HG02973 (cell line): ENCODE results near the gene HDAC5.

Experiments used
- ATAC-seq: cut with Tn5 transposase; IDR thresholded peaks from one replicate; pipeline ENCODE4 v1.9.1; 2021; ENCODE audit warnings: moderate library complexity; ENCODE audit not compliant: unreplicated experiment

Gene HDAC5

DNA sequence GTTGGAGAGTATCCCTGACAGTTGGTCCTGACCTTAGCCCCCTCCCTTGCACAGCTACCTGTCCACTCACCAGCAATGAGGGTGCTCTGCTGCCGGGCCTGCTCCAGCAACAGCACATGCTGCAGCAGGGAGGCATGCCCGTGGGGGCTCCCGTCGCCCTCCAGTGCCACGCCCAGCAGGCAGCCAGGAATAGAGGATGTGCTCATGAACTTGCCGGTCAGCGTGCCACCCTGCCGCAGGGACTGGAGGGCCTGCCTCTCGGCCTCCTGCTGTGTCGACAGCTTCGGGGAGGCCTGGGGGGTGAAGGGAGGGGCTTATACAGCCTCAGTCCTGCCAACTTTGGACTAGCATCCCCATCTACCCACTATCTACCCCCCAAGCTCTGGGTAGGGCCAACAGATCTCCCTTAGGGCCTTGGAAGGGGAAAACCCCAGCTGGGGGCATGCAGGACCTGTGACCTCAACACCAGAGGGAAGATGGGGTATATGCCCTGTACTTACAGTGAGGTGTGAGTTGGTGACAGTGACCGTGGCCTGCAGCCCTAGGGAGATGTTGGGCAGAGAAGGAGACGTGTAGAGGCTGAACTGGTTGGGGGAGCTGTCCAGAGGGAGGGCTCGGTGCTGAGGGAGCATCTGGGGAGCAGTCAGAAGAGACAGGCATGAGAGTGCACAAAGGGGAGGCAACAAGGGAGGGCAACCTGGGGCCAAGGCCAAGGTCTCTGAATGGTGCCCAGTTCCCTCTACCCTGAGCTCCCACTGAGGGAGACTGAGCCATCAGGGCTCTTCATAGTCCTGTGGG lies 32.0 kb downstream of the HDAC5 start:
- no peak for ATAC-seq

DNA sequence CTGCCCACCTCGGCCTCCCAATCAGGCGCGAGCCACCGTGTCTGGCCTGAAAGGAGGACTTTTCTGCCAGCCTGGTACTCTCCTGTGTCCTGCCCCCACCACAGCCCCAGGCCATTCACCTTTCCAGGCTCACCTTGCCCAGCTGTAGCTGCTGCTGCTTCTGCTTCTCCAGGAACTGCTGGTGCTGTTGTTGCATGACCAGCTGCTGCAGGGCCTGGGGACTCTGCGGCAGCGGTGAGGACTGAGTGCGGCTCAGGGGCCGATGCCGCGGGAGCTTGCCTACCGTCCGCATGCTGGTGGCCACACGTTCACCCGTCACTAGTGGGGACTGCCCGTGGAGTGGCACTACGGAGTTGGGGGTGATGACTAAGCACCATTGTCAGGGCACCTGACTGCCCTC lies 35.2 kb downstream of the HDAC5 start:
- ATAC-seq = no peak

DNA sequence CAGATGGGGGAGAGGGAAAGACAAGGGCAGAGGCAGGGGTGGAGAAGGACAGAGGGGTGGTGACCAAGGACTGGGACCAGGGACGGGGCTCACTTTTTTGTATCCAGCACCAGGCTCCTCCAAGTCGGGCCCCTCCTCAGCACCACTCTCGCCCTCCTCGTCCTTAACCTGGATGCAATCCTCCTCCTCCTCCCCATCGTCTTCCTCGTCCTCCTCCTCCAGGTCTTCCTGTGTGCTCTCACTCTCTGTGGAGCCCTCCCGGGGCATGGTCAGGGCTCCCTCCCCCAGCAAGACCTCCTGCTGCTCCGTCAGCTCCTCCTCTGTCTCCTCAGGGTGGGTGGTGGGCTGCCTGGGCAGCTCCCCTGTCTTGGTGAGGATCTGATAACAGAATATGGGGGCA lies 36.1 kb downstream of the HDAC5 start:
- ATAC-seq = no peak

DNA sequence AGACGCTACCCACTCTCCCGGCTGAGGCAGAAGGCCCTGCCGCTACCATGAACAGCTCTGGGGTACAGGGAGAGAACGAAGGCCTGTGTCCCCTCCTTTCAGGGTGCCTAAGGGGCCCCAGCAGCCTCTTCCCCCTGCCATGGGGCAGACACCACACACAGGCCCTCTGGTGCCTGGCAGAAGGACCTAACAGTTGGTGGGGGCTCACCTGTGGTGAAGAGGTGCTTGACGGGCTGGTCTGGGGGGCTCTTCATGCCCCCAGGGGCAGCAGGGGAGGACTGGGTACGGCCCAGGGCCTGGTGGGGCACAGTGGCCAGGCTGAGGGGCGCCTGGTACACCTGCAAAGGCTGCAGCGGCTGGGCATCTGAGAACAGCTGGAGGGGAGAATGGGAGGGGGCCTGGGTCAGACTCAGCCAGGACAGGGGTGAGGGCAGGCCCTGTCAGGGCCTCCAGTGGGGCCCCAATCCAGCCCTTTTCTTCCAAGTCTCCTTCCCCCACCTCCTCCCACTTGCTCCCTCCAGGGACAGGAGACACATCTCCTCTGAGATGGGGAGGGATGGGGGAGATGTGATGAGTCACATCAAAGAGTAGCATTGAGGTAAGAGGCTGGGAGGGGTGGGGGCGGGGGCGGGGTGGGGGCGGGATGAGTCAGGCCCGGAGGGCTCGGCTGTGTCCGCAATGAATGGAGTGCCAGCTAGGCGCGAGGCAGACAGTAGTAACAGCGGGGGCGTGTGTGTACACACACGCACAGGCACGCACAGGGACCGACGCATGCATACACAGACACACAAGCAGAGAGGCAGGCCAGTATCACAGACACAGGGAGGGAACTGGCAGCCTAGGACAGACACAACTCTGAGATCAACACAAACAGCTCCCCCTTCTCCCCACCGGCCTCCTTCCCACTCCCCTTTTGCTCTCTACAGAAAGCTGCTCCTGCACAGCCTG lies 36.8 kb downstream of the HDAC5 start:
- no peak for ATAC-seq

DNA sequence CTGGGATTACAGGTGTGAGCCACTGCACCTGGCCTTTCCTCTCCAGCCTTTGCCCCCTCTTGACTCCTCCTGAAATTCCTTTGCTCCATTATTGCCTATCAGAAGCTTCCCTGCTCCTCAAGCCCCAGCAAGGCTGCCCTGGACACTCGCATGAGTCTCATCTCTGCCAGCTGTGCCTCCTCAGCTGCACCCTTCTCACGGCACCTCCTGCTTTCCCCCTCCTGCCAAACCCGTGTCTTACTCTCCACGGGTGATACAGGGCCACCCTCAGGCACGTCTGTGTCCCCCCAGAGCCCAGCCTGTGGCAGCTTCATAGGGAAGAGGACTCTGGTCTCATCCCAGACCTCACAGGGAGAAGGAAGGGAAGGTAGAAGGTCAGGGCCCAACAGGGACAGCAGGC lies 37.5 kb downstream of the HDAC5 start:
- ATAC-seq = no peak

DNA sequence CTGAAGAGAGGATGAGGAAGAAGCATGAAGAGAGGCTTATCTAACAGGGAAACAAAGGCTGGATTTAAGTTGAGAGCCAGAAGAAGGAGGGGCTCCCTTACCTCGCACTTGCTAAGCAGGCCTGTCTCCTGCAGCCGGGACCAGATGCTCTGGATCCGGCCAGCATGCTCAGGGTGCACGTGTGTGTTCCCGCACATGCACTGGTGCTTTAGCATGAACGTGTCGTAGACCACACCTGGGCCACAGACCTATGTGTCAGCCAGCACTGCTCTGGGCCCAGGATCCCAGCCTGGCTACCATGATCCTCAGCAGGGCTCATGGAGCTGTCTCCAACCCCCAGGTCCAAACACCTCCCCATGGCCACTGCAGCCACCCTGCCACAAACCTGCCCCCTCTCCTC lies 38.5 kb downstream of the HDAC5 start:
- ATAC-seq = no peak

DNA sequence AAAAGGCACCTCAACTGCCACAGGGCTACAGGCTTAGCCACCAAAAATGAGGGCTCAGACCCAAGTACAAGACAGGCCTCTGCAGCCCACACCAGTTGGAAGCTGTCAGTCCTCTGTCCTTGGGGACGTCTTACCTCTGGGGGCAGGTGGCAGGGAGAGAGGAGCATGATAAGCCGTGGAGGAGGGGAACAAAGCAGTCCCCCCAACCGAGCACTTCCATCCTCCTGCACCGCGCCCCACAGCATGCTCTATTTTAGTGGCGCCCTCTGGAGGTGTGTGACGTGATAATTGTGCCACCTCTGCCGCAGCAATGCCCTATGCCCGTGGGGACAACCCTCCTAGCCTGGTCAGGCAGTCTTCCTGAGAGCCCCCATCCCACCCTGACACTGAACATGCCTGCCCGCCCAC lies 39.3 kb downstream of the HDAC5 start:
- ATAC-seq = no peak

DNA sequence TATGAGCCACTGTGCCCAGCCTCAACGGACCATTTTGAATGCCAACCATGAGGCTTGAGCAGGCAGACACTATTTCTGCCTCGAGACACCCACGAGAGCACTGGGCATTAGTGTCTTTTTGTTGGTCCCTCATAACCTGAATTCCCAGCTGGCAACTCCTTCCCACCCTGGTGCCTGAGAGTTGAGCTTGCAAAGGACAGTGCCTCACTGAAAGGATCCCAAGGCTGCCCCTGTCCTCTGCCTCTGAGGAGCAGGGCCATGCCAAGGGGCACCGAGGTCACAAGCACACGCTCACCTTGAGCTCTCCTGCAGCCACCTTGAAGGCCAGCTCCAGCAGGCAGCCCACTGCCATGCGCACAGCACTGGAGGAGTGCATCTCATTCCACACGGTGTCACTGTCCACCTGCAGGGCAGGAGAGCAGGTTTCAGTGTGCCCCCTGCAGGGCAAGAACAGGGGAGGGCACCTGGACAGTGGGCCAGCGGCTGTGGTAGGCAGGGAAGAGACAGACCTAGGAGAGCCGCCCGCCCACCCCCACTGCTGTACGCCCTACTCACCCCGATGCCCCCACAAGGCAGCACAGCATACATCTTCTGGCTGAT lies 40.1 kb downstream of the HDAC5 start:
- ATAC-seq = no peak

DNA sequence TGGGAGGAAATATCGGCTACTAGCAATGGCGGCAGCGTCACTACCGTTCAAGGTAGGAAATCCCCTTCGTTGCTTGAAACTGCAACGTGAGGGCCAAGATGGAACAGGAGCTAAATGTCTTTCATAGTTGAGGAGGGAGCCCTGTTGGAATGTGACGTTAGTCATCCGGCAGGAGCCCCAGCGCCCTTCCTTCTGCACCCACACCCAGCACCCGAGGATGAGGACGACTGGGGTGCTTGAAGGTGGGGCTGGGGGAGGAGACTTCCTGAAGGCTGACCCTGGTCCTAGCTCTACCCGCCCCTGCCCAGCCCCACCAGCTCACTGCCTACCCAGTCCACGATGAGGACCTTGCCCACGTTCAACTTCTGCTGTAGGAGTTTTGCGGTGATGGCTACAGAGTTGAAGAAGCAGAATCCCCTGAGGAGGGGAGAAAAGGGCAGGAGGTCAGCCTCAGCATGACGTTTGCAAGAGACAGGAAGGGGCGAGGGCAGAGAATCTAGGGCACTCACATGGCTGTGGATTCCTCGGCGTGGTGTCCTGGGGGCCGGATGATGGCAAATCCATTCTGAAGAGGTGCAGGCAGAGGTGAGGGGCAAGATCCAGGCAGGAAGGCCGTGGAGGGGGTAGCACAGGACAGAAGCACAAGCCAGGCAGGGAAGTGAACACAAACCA lies 41.0 kb downstream of the HDAC5 start:
- ATAC-seq = no peak

DNA sequence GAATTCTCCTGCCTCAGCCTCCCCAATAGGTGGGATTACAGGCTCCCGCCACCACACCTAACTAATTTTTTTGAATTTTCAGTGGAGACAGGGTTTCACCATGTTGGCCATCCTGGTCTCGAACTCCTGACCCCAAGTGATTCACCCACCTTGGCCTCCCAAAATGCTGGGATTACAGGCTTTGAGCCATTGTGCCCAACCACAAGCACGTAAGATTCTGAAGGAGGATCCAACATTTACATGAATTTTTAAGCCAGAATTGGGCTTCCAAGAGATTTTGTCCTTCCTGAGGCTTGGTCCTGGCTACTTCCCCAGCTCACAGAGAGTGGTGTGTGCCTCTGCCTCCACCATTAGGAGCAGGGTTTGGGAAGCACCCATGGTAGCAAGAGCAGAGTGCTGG lies 41.8 kb downstream of the HDAC5 start:
- no peak for ATAC-seq

DNA sequence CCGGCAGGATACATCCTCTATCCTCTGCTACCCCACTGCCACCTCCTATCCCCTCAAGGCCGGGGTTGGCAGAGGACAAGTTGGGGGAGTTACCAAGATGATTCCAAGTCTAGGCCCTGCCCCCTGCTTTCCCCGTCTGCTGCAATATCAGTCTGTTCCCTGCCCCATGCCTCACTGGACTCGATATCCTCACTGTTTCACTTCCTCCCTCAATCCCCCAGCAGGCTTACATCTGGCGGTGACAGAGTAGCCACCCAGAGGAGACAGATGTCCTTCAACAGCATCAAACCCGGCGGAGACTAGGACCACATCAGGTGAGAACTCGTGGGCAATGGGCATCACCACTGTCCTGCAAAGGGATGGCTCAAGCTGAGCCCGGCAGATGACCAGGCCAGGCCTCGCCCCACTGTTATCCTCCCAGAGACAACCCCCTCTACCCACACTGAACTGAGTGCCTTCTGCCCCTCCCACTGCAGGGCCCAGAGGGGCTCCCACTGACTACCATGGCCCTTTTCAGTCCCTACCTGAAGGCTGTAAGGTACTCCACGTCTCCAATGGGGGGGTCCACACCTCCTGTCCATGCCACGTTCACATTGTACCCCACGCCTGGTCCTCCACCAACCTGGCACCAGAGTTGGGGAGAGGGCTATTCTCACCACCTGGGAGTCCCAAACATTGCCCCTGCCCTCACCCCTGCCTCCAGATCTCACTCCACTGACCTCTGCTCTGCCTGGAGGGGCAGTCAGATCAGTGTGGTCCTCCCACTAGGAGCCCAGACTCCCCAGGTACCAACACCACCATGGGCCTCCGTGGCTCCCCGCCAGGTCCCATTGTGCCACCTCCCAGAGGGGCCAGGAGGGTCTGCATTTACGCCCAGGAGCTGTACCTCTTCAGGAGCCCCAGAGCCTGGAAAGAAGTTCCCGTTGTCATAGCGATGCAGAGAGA lies 43.3 kb downstream of the HDAC5 start:
- ATAC-seq = no peak

DNA sequence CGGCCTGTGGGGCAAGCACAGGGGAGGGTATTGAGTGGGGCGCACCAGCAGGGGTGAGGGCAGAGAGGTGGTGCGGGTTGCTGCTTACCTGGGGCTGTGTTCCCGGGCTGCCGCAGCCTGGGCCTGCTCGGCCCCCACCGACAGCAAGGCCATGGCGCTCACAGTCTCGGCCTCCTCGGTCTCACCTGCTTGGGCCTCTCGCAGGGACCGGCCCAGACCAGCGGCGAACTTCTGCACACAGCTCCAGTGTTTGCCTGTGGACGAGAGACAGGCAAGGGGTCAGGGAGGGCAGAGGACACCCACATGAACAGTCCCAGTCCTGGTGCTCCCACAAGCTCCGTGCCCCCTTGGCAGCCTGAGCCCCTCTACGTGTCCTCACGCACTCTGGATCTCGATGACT lies 45.0 kb downstream of the HDAC5 start:
- no peak for ATAC-seq

DNA sequence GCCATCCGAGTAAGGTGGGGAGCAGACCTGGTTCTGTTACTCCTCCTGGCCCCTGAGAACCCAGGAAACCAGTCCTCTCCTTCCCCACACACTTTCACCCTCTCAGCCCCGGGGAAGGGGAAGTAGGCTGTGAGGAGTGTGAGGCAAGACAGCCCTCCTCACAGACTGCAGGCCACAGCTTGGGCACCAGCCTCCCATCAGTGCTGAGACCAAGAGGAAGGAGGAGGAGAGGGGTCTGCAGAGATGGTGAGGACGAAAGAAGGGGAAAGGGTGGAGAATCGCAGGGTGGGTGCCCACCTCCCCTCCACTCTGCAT lies 45.9 kb downstream of the HDAC5 start:
- no peak for ATAC-seq

DNA sequence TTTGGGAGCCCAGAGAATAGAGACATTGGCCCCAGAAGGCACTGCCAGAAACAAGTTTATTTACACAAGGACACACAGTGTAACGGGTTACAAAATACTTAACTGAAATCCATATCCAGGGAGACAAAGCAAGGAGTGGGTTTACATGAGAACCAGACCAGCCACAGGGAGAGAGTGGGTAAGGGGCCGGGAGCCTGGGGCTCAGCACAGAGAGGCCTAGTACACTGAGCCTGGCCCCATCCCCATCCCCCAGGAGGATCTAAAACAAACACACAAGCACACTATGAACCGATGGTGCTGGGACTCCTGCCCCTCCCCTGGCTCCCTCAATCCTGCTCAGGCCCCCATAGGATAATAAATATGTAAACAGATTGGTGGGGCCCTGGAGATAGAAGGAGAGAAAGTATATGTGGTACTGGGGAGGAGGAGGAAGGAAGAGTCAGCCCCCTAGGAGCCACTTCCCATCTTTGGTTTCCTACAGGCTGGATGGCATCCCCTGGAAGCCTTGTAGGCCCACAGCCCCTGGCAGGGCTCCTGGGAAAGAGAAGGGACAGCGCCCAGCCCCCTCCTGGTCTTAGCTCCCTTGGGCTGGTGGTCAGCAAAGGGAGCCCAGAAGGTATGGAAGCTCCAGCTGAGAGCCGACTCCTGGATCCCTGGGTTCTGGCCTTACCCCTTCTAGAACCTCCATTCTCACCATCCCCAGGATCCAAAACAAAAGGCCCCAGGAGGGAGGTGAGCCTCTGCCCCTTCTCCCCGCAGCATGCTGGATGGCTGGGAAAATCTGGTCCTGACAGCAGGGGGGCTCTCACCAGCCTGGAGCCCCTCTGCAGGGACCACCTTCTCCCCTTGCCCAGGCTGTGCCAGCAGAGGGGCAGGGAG lies 46.5 kb downstream of the HDAC5 start:
- no peak for ATAC-seq

DNA sequence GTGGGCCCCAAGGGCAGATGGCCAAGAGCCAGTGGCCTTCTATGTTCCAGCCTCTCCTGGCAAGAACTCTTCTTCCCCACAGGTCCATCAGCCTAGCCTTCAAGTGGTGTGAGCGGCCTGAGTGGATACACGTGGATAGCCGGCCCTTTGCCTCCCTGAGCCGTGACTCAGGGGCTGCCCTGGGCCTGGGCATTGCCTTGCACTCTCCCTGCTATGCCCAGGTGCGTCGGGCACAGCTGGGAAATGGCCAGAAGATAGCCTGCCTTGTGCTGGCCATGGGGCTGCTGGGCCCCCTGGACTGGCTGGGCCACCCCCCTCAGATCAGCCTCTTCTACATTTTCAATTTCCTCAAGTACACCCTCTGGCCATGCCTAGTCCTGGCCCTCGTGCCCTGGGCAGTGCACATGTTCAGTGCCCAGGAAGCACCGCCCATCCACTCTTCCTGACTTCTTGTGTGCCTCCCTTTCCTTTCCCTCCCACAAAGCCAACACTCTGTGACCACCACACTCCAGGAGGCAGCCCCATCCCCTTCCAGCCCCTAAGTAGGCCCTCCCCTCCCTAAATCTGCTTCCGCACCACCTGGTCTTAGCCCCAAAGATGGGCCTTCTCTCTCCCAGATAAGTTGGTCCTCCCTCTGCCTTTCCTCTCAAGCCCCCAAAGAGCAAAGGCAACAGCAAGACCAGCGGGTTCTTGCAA lies 47.7 kb downstream of the HDAC5 start:
- ATAC-seq = no peak

DNA sequence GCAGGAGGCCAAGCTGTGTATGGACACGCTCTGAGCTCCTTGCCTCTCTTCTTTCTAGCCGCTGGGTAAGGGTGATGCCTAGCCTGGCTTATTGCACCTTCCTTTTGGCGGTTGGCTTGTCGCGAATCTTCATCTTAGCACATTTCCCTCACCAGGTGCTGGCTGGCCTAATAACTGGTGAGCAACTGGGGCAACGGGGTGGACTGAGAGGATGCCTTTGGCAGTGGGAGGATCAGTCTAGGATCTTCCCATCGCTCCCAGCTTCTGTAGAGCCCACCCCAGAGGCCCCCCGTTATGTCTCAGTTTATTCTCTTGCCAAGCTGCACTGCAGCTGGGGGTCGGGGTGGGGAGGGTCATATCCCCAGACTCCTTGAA lies 48.5 kb downstream of the HDAC5 start:
- no peak for ATAC-seq

DNA sequence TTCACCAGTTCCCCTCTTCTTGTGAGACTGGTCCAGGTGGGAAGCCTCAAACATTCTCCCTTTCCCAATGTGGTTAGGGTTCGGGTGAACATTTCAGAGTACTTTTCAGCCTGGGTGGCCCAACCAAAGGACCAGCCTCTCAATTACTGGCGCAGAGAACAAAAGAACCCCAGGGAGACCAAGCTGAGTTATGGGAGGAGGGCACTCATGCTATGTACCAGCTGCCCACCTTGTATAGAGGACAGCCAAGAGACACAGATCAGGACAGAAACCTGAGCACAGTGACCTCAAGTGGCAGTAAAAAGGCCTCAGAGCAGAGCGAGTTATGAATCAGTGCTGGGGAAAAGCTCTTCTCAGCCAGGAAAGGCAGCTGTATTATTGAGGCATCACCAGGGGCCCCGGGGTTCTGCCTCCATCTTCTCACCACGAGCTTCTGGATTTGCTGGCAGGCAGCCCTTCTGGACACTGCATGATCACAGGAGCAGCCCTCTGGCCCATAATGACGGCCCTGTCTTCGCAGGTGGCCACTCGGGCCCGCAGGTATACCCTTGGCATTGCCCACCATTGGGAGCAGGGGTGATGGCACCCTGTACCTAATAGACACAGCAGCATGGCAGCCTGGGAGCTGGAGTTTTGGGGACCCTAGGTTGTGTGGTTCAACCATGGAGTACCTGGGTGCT lies 49.1 kb downstream of the HDAC5 start:
- no peak for ATAC-seq

DNA sequence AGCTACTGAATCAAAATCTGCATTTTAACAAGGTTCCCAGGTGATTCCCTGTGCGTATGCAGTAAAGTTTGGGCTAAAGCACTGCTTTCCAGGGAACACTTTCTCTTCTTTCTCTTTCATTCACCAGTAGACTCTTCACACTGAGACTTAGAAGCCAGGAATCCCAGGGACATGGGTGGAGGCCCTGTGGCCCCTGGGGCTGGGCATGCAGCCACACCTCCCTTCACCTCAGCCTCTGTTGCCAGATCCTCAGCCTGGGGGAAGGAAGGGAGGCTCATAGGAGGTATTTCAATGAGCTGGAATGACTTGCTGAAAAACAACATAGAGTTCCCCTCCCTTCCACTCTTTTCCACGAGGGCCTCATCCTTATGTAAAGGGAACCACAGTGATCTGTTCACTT lies 51.7 kb downstream of the HDAC5 start:
- ATAC-seq = no peak
